Uterus (tissue), 2 donors: ENCODE data around the gene TEX14.

Experiments used
- CTCF ChIP-seq, 4 experiments: fragments of 200-600 bp in 2 of 4; fragments of 450-650 bp in 2 of 4; sonication (generic) in 2 of 4; IDR thresholded peaks; one replicate each; pipeline ENCODE4 v1.5.1; 2016 to 2019; ENCODE audit warnings: antibody characterized with exemption in 4 of 4, mild to moderate bottlenecking in 2 of 4, moderate library complexity in 1 of 4
- POLR2A ChIP-seq, 2 donors: fragments of 450-650 bp; IDR thresholded peaks; one replicate each; pipeline ENCODE4 v1.6.1; 2016; ENCODE audit warnings: antibody characterized with exemption in 2 of 2, mild to moderate bottlenecking in 1 of 2, moderate library complexity in 1 of 2

GRCh38 chr17:58702708-58703107 lies 10.9 kb upstream of the TEX14 start:
- TF ChIP-seq CTCF (IDR thresholded peaks at IDR 0.05) (no peak), POLR2A (IDR thresholded peaks at IDR 0.05) (no peak)
